GM18507 (cell line): ENCODE results near the gene SYTL4.
"Not testable (repeated sequence)": the region's sequence is repeated elsewhere in the genome, so short reads cannot be mapped to it uniquely, and the experiment has no call there.

Experiments used
- DNase-seq: peaks from one replicate; pipeline ENCODE4 v3.0.0; 2011; ENCODE audit warnings: low read depth; ENCODE audit not compliant: insufficient read length; ENCODE audit errors: extremely low spot score
- FAIRE-seq: peaks from 2 replicates; lab custom pipeline; 2011; peaks lifted over from hg19 to GRCh38; lab: Jason Lieb, UNC

SYTL4 gene

GRCh38 chrX:100731441-100732281 lies at the start of gene SYTL4:
SYTL4 (minus strand) TSS chrX:100732121; CDS start chrX:100702037, 30,084 bp downstream.
- no peak for FAIRE-seq

DNA sequence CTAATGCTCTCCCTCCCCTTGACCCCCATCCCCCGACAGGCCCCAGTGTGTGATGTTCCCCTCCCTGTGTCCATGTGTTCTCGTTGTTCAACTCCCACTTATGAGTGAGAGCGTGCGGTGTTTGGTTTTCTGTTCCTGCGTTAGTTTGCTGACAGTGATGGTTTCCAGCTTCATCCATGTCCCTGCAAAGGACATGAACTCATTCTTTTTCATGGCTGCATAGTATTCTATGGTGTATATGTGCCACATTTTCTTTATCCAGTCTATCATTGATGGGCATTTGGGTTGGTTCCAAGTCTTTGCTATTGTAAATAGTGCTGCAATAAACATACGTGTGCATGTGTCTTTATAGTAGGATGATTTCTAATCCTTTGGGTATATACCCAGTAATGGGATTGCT lies 37.5 kb upstream of the SYTL4 start:
- DNase-seq, FAIRE-seq: not testable (repeated sequence)

More at GRCh38 chrX:100731441-100732281, at the start of gene SYTL4:
- DNase-seq = no peak

DNA sequence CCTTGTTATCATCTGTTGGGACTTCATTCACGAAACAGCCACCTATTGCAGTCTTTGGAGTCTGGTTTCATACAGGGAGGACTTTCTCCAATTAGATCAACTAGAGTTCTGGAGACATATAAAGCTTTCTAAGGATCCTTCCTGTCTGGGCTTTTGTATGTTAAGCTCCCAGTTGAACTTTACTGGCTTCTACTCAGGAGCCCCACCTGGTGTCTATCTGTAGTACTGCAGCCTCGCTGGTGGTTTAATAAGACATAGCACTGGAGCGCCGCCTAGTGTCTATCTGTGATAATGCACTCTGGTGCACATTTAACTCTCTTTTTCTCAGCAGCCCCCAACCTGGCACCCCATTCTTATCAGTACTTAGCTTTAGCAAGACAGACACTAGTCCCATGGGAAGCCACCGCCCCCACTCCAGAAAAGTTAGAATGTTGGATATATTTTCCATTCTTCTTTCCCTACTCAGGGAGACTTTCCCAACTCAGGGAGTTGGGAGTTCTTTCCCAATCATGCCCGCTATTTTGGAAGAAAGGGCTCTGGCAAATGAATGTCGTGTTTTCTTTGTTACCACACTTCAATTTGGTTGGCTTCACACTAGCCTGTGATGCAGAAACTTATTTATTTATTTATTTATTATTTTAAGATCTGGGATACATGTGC lies 36.9 kb upstream of the SYTL4 start:
- FAIRE-seq (peak; percentile 91), DNase-seq (peak; percentile 23)

GRCh38 chrX:100750883-100751282 lies 19.0 kb upstream of the SYTL4 start:
- DNase-seq (no peak), FAIRE-seq (no peak)

GRCh38 chrX:100748108-100748507 lies 16.2 kb upstream of the SYTL4 start:
- FAIRE-seq (no peak), DNase-seq (no peak)

DNA sequence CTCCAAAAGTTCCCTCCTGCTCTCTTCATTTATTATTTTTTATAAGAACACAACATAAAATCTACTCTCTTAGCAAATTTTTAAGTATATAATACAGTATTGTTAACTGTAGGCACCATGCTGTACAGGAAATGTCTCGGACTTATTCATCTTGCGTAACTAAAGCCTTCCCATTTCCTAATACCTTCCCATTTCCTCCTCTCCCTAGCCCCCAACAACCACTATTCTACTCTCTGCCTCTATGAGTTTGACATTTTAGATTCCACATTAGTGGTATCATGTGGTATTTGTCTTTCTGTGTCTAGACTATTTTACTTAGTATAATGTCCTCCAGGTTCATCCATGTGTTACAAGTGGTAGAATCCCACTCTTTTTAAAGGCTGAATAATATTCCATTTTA lies 15.8 kb upstream of the SYTL4 start:
- FAIRE-seq (no peak), DNase-seq (no peak)

DNA sequence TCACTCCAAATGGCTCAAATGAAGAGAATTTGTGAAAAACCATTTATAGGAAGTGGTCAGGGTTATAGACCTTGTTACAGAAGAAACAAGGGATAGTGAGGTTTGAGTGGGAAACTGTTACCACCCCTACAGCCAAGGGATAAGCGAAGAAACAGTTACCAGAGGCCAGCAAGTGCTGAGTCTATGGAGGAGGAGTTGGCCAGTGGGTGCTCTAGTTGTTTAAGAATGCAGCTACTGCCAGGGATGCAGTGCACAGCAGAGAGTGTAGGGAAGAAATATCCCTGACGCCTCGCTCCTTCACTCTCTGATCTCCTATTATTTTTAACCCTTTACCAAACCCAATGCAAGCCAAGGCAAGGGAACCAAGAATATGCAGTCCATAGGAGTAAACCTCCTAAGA lies 15.2 kb upstream of the SYTL4 start:
- FAIRE-seq = no peak
- DNase-seq = no peak

- no peak for FAIRE-seq
- no peak for DNase-seq
Measured at GRCh38 chrX:100745806-100746537, 14.1 kb upstream of the SYTL4 start.

GRCh38 chrX:100745205-100745604 lies 13.3 kb upstream of the SYTL4 start:
- DNase-seq = no peak
- peak; percentile 38 for FAIRE-seq

DNA sequence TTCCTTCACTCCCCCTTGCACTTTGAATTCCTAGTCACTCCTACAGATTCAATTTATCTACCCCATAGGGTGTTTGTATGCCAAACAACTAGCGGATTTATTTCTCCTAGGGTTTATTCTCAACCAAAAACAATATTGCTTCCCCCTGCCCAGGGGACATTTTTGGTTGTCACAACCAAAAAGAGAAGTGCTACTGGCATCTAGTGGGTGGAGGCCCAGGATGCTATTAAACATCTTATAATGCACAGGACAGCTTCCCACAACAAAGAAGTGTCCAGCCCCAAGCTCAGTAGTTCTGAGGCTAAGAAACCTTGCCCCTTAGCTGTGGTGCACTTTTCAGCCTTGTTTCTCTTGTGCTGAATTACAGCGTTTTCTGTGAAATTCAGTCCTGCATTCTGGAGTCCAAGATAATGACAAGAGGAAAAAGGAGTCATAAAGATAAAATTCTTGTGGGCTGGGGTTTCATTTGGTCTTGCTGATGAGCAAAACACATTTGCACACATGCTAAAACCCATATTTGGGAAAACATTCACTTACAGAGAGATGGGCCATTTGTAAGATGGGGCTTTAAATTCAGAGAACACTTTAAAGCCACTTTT lies 11.2 kb upstream of the SYTL4 start:
- FAIRE-seq = no peak
- DNase-seq = no peak

- not testable (repeated sequence) for FAIRE-seq, DNase-seq
Measured at GRCh38 chrX:100724006-100724405, 7.9 kb downstream of the SYTL4 start.

DNA sequence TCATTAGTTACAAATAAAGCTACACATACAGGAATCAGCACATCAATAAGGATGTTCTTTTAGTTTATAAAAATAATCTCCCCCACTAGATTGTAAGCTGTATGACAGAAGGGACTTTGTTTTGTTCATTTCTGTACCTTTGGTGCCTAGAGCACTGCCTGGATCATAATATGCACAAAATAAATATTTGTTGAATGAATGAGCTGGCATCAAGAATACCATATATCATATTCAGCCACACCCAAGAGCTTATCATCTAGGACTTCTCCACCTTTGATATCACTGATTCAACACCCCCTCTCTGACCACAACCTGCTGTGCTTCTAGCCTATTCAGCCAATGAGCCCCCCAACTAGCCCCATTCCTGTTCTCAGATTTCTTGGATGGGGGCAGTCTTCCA lies 10.6 kb downstream of the SYTL4 start:
- no peak for FAIRE-seq
- no peak for DNase-seq

- DNase-seq (no peak), FAIRE-seq (no peak)
Measured at GRCh38 chrX:100720301-100720700, 11.6 kb downstream of the SYTL4 start.

- FAIRE-seq (no peak), DNase-seq (no peak)
Measured at GRCh38 chrX:100719139-100719538, 12.8 kb downstream of the SYTL4 start.

GRCh38 chrX:100717363-100717762 lies 14.6 kb downstream of the SYTL4 start:
- no peak for FAIRE-seq
- DNase-seq = no peak

DNA sequence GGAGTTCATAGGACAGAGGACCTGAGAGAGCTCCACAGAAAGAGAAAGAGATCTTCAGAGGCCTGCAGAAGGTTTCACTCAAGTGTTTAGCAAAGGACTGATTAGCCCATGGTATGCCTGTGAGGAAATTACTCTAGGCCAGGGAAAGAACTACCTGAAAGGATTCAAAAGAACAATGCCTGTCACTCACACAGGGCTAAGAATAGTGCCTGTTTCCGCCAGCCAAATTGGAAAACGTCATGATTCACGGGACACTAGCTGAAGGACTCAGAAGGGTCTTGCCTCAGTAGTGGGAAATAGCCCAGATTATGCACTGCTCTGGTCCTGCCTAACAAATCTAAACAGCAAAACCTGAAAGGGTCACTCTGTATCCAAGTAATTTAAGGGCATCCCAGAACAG lies 21.1 kb downstream of the SYTL4 start:
- no peak for FAIRE-seq

GRCh38 chrX:100704581-100705203 lies 27.2 kb downstream of the SYTL4 start:
- FAIRE-seq (no peak), DNase-seq (no peak)

More for the DNA sequence above, 21.1 kb downstream of the SYTL4 start:
- no peak for DNase-seq

- DNase-seq (no peak), FAIRE-seq (no peak)
Measured at GRCh38 chrX:100700809-100701208, 31.1 kb downstream of the SYTL4 start.

GRCh38 chrX:100698551-100698950 lies 33.4 kb downstream of the SYTL4 start:
- DNase-seq = no peak
- no peak for FAIRE-seq
